GM19023 (cell line): ENCODE data around the gene CACNA2D2.

Experiments used
- ATAC-seq: cut with Tn5 transposase; IDR thresholded peaks from one replicate; pipeline ENCODE4 v1.9.1; 2021; ENCODE audit warnings: mild to moderate bottlenecking, moderate library complexity; ENCODE audit not compliant: unreplicated experiment

The CACNA2D2 gene

DNA sequence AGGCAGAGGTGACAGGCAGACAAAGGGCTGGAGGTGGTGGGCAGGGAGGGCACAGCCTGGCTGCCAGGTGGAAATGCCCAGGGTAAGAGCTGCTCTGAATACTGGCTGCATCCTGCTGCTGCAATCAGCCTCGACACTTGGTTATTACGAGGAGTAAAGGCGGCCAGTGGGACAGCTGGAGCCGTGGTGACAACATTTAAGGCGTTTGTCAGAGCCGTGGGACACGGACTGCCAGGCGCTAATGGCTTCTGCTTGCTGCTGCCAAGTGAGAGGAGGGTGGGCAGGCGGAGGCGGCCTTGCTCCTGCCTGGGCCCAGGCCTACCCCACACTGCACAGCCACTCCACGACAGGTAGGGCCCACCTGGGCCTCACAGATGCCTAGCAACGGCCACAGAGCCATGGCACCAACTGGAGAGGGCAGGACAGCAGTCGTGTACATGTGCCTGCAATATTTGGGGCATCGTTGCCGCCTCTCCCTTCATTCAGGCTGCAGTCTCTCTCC is 94.9 kb downstream of the CACNA2D2 start:
- no peak for ATAC-seq

DNA sequence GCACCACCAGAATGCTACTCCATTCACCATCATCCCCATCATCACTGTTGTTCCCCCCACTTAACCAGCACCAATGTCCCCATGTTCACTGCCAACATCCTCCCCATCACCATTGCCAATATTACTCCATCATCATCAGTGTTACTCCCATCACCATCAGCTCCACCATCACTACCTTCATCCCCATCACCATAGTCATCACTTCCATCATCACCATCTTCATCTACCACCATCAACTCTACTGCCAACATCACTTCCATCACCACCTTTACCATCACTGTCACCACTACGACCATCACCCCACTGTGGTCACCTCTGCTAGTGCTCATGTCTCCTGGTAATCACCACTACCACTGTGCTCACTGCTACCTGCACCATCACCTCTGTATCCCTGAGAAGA is 96.9 kb downstream of the CACNA2D2 start:
- no peak for ATAC-seq

DNA sequence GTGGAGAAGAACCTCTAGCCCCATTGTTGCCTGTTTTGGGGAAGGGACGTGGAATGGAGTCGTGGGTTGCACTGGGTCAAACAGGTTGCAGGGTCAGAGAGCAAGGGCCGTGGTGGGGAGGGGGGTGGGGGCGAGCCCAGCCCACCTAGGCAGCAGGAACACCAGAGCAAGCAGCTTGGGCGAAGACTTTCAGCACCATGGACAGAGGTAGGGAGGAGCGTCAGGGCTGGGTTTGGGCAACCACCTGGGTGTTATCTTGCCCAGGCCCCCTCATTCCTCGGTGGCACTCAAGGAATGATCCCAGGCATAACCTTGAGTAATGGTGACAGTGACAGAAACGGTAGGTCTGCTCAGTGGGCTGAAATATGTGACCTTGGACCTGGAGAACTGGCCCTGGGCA is 98.2 kb downstream of the CACNA2D2 start:
- ATAC-seq: no peak

DNA sequence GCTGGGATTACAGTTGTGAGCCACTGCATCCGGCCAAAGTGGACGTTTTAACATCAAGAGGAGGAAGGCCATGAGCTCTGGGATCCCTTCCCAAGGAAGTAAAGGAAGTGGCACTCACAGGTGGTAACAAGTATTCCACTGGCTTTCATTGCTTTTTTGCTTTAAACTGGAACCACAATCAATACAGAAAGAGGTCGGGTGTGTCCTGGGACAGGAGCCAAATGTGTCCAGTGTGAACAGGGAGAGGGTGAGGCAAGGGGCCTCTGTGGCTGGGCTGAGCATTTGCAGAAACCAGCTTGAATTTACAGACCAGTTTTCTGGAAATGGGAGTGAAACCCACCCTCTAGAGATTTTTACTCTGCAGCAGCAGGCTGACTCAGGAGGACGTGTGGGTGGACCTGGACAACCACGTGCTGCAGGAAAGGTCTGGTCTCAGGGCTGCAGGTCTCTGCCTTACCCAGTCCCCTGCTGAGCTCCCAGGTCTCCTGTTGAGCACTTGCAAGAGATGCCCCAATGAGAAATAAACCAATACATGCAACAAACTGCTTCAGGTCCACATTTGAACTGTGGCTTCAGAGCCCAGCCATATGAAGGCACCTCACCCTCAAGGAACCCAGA is 101.3 kb downstream of the CACNA2D2 start:
- ATAC-seq: no peak

DNA sequence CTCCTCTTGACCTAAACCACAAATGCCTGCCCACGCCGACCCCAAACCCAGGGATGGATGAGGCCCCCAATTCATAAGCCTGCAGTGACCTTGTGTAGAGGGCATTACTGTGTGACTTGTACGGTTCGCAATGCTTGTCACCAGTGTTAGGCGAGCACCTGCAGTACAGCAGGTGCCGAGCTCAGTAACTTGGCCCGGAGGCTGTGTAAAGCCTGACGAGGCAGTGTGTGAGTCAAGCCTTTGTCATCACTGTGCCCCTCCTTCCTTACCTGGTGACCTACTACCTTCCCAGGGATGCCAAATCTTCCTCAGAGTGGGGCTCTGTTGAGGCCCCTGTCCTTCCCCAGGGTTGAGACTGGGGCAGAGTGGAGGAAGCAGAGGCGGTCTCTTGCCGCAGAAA is 106.9 kb downstream of the CACNA2D2 start:
- no peak for ATAC-seq

DNA sequence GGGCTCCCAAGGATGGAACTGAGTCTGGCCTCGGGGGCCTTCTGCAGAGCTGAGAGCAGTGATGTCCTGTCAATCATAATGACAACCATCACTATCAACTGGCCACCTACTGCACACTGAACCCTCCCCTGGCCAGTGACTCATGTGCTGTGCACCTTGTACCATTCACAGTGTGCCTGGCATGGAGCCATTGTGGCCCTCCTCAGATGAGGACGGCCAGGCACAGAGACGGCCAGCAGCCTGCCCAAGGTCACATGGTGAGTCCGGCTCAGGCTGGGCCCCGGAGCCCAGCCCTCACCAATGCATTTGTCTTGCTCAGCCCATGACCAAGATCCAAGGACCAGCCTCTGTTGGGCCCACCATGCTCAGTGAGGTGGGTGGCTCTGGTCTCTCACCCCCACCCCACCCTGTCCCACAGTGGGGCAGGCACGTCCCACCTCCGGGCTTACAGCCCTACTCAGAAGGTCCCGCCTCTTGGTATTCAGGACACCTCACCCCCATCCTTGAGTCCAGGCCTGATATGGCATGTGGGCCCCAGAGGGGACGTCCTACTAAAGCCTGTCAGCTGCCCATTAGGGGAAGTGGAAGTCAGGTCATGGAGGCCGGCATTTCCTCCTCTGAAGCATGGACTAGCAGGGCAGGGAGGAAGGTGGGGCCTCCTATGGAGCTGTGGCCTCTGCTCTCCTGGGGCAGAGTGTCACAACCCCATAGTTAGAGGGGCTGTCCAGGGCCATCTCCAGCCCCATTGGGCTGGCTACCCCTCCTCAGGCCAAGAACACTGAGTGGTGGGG is 108.2 kb downstream of the CACNA2D2 start:
- ATAC-seq: no peak

DNA sequence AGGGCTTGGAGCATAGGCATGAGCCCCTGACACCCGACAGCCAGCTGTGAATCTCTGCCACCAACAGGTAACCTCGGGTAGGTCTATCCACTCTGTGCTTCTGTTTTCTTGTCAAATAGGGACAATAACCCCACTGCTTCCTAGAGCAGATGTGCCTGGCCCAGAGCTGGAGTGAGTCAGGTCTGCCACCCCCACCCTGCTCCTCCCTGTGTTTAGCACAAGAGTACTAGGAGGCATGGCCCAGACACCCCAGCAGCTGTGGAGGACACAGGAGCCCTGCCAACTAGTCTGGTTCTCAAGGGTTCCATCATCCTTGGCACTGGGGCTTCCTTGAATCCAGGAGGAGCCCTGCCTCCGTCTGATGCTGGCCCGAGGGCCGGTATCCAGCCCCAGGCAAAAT is 110.4 kb downstream of the CACNA2D2 start:
- no peak for ATAC-seq

DNA sequence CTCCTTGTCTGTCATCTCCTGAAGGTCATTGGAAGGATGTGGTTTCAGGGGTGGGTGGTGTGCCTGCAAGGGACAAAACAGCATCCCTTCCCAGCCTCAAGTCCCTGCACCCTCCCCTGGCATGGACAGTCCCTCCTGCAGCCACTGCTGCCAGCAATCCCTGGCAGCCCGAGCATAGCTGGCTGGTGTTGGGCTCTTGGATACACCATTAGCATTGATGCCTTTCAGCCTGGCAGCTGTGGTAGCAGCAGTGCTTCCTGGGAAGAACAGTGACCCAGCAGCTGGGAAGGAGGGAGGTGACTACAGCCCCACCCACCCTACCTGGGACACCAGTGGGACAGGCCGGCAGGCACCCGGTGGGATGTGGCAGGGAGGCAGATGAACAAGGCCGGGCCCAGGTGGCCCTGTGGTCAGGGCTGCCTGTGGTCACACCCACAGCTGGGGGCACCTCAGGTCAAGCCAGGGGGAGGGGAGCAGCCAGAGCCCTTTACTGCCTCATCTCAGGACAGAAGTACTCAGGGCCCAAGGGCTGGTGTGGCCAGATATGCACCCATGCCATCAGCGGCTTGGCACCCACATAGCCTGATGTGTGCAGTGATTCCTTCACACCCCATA is 111.2 kb downstream of the CACNA2D2 start:
- no peak for ATAC-seq

DNA sequence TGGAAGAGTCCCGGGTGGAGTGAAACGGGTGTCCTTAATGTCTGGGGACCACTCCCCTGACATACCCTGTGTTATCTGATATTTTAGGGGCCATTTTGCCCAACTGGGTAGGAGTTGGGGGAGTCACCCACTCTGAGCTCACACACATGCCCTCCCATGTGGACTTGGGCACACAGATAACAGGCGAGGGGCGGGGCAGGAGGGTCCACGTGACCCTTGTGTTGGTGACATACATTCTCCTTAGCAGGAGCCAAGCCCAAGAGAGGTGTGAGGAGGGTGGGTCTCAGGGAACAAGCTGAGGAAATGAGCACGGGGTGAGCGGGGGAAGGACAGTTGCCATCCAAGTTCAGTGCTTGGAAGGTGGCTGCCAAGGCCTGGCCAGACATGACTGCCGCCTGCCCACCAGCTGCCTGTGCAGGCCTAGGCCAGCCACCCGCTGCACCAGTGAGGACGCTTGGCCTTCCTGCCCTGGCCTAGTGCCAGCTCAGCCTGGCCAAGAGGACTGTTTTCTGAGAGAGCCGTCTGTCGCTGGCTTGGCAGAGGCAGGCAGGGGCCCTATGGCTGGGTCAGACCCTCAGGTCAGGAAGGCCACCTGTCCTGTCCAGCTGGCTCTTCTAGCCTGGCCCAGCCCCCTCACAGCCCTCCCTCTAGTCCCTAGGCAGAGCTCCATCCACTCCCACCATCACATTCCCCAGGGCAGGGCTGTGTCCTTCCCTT is 112.8 kb downstream of the CACNA2D2 start:
- ATAC-seq: no peak

DNA sequence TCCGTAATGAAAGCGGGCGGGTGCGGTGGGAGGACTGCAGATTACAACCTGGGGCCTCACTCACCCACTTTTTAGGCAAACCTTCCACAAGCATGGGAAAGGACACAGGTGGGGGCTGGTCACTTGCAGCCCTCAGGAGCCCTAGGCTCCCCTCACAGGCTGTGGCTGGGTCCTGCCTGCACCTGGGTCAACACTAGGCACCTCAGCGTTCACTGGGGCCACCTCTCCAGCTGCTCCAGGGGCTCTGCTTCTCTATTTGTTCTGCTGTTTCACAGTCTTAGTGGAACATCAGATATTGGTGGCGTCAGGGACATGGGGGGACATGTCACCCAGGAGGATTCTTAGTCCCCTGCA is 114.0 kb downstream of the CACNA2D2 start:
- no peak for ATAC-seq

DNA sequence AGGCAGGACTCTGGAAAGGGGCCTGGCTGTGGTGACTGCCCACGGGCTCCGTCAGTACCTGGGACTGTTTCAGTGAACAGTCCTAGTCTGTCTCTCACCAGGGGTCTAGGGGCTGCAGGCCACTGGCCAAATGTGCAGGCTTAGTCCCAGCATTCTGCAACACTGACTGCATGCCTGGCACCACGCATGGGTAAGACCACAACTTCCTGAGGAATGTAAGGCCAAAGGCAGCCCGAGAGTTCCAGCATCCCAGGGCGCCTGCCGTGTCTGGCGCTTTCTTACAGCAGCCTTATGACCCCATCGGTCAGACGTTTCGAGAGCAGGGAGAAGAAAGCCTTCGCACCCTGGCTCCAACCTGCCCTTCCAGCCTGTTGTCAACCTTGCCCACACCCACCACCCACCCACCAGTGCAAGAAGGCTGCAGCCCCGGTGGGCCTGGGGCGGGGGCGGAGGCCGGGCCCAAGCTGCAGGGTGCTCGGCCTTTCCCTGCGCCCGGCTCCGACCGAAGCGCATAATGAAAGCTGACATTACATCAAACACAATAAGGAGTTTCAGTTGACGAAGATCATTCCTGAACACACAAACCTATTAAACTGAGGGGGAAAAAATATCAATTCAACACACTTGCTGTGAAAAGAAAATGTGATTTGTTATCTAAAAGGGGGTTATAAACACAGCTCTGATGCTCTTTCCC is 114.6 kb downstream of the CACNA2D2 start:
- ATAC-seq: no peak

DNA sequence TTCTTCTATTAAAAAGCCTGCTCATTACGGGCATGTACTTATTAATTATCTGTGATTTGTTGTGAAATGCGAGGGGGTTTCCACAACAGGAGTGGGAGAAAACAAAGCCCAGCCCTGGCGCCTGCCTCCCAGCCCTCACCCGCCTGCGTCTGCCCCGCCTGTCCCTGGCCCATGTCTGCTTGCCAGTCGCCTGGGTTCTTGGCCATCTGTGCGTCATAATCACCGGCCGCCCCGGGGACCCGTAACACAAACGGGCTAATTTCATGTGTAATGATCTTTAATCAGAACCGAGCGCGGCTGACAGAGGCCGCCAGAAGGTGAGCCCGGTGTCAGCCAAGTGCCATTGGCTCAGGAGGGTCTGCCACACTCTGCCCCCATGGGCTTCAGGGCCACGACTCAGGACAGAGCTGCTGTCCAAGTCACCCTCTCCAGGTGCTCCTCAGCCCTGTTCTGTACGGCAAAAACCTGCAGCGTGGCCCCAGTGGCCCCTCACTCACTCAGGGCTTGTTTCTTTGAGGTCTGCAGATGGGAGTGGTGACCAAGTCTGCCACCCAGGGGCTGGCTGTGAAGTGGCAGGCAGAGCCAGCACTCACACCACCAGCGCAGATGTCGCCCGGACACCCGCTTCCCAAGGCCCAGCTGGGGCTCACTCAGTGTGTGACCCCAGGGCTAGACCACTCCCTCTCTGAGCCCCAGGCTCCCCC is 115.3 kb downstream of the CACNA2D2 start:
- no peak for ATAC-seq

DNA sequence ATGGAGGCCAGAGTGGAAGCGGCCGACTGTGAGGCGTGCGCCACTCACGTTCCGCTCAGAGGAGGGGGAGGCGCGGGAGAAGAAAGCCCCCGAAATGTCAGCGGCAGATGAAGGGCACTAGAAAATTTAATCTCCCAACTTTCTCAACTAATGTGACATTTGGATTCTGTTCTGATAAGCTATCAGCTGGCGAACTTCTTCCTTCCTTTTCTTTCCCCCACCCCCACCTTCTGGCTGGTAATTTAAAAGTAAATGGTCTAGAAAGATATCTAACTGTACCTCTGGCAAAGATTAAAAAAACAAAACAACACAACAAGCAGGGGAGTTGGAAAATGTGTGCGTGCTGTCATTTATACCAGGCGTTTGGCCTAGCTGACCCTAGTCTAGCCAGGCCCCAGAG is 117.7 kb downstream of the CACNA2D2 start:
- ATAC-seq: no peak

DNA sequence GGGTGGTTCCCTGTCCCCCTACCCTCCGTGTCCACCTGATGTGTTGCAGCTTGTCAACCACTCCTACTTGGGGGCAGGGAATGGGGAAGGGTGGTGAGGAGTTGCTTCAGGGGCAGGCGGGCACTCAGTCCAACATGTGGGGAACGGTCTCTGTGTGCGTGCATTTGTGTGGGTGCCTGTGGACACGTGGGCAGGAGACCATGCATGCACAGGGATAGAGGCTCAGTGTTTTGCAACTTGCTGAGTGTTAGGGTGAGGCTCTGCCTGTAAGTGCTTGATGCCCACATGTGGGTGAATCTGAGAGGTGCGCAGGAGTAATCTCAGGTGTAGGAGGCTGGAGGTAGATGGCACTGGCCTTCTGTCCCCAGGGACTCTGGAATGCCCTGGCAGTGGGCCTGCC is 119.7 kb downstream of the CACNA2D2 start:
- no peak for ATAC-seq

DNA sequence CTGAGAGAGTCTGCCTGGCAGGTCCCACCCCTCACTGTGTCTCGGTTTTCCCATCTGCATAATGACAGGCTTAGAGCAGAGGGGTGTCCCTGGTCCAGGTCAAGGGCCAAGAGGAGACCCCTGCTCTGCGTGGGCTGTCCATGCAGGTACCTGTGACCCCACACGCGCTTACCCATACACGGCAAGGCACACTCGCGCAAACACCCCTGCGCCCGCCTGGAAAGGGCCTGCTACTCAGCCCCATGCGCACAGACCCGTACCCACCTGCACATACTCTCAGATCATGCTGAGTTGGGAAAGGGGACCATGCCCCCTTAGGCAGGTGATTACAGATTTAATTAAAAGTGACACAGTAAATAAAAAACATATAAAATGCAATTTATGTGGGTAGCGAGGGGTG is 120.7 kb downstream of the CACNA2D2 start:
- ATAC-seq: no peak

DNA sequence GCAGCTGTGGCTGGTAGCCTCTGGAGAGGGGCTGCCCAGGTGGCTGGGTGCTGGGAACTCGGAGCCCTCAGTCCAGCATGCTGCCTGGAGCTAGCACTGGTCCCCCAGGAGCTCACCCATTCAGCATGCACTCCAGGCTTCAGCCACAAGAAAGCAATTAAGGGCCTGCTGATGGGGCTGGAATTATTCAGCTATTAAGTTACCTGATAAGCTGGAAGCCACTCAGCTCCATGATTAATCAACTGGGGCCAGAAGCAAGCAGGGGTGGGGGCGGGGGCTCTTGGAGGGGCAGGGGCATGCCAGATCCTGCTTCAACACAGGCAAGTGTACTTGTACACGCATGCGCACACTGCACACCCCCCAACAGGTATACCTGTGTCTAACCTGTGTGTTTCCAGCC is 122.1 kb downstream of the CACNA2D2 start:
- ATAC-seq: no peak

DNA sequence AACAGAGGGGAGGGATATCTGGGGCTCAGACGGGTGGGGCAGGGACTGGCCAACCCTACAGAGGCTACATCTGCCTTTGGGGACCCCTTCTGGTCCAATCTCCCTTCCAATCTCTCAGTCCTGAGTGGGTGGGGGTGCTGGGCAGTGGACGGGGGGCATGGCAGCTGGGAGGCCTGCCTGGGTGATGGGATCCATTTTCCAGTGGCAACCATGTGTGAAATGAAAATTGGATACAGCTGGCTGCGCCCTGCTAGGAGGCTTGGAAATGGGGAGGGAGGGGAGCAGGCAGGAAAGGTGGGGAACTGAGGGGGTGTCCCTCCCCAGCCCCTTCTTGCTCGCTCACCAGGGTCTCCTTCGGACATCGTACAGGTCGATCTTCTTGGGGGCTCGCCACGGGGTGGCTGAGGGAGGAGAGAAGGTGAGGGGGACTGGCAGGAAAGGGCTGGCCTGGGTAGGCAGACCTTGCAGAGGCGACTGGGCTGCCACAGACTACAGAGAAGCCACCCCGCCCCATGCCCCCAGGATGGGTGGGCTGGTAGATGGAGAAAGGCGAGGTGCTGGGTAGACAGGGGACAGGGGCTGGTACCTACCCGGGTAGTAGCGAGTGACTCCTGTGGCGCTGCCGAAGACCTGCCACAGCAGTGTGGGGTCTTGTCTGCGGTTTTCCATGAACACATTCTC is 122.9 kb downstream of the CACNA2D2 start:
- no peak for ATAC-seq

DNA sequence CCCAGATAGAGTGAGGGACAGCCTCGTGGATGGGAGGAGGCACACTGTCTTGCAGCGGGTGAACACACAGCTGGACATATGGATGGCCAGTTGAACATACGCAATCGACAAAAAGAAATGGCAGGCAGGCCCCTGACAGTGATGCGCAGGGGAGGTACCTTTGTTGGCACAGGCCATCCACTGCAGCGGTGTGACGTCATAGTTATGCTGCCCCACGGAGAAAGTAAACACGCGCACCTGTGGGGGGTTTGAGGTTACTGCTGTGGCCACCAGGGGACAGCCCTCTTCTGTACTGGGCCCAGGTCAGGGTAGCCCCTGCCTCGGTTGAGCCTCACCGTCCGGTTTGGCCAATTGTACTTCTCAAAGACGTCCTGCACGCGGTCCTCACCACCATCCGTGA is 124.7 kb downstream of the CACNA2D2 start:
- ATAC-seq: no peak

DNA sequence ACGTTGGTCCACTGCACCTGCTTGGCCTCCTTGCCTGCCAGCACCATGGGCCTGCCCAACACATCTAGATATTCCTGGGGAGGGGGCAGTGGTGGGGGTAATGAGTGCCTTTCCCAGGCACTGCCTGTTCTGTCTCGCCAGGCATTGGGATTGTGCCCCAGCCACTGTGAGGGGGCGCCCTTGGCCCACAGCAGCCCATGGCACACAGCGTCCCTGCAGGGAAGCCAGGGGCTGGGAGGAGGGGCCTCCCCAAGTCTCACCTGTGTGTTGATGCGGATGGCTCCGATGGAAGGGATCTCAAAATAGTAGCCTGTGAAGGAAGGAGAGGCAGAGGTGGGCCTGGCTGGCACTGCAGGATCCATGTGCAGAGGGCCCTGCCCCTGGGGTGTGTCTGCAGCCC is 125.4 kb downstream of the CACNA2D2 start:
- ATAC-seq: no peak
